ENCODE measurements around the gene CD300LB. TPM values are rescaled to one million over a fixed set of nuclear protein-coding genes. Genes with fewer than 3 reads are reported as not detected.
A peak's percentile ranks its signal among the peaks of the same experiment; 100 is the strongest.

CD300LB gene
- total RNA-seq, 1 donor from 2014 or later: not detected

- no peak for DNase-seq (ENCODE audit: low read depth, low spot score)
- no peak overlapping the region for H3K4me3 Mint-ChIP-seq
- peaks cover 3% of the 10 kb centered on the region for H3K9me3 Mint-ChIP-seq
These were observed 47.2 kb downstream of the CD300LB start for GRCh38 chr17:74484066-74484465.

GRCh38 chr17:74481621-74482020 lies 49.7 kb downstream of the CD300LB start:
- Mint-ChIP-seq H3K27me3 (ENCODE audit: low read depth) (peaks cover 28% of the 10 kb centered on the region), H3K9me3 (peaks cover under 1% of the 10 kb centered on the region), H3K27ac (ENCODE audit: unreplicated experiment) (no peak overlapping the region), H3K36me3 (ENCODE audit: low read depth) (no peaks in the 10 kb centered on the region), H3K4me3 (no peak overlapping the region), H3K4me1 (no peaks in the 10 kb centered on the region)
- TF ChIP-seq CTCF (conservative IDR thresholded peaks at IDR 0.05): no peak
- DNase-seq (ENCODE audit: low read depth, low spot score): no peak

More at GRCh38 chr17:74484066-74484465, 47.2 kb downstream of the CD300LB start:
- no peak for TF ChIP-seq CTCF (conservative IDR thresholded peaks at IDR 0.05)
- Mint-ChIP-seq H3K4me1 (no peaks in the 10 kb centered on the region), H3K27ac (ENCODE audit: unreplicated experiment) (peak overlapping the region; percentile 43), H3K36me3 (ENCODE audit: low read depth) (no peaks in the 10 kb centered on the region), H3K27me3 (ENCODE audit: low read depth) (peaks cover 24% of the 10 kb centered on the region)

DNA sequence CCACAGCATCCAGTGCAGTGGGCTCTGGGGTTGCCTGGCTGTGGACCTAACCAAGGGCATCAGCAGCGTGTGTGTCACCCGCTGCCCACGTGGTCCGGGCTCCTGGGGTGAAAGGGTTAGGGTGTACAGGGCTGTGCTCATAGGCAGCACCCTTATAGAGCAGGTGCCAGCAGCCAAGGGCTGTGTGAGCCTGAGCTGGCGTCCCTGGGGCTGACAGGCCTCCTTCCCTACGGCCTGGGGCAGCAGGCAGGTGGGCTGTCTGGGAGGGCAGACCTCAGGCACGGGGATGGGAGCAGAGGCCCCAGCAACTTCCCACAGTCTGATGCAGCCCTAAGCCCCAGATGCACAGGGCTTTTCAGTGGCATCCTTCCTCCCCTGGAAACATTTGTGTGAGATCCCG lies 51.0 kb downstream of the CD300LB start:
- no peak for DNase-seq (ENCODE audit: low read depth, low spot score)
- H3K4me3 Mint-ChIP-seq: no peak overlapping the region
- no peak for TF ChIP-seq CTCF (conservative IDR thresholded peaks at IDR 0.05)
- peaks cover 30% of the 10 kb centered on the region for H3K27me3 Mint-ChIP-seq (ENCODE audit: low read depth)
- H3K9me3 Mint-ChIP-seq: peaks cover 6% of the 10 kb centered on the region
- no peaks in the 10 kb centered on the region for H3K36me3 Mint-ChIP-seq (ENCODE audit: low read depth)
- no peaks in the 10 kb centered on the region for H3K4me1 Mint-ChIP-seq
- no peak overlapping the region for H3K27ac Mint-ChIP-seq (ENCODE audit: unreplicated experiment)

- Mint-ChIP-seq H3K4me1 (no peaks in the 10 kb centered on the region), H3K27ac (ENCODE audit: unreplicated experiment) (no peak overlapping the region), H3K36me3 (ENCODE audit: low read depth) (no peaks in the 10 kb centered on the region), H3K9me3 (peaks cover 9% of the 10 kb centered on the region), H3K4me3 (no peak overlapping the region), H3K27me3 (ENCODE audit: low read depth) (peaks cover 35% of the 10 kb centered on the region)
- TF ChIP-seq CTCF (conservative IDR thresholded peaks at IDR 0.05): no peak
- DNase-seq (ENCODE audit: low read depth, low spot score): no peak
These were observed 52.7 kb downstream of the CD300LB start for GRCh38 chr17:74478420-74479100.

GRCh38 chr17:74477411-74477810 lies 53.9 kb downstream of the CD300LB start:
- peaks cover 34% of the 10 kb centered on the region for H3K27me3 Mint-ChIP-seq (ENCODE audit: low read depth)
- H3K4me3 Mint-ChIP-seq: no peak overlapping the region
- H3K4me1 Mint-ChIP-seq: no peaks in the 10 kb centered on the region
- no peak for TF ChIP-seq CTCF (conservative IDR thresholded peaks at IDR 0.05)
- DNase-seq (ENCODE audit: low read depth, low spot score): no peak
- H3K36me3 Mint-ChIP-seq (ENCODE audit: low read depth): no peaks in the 10 kb centered on the region
- peaks cover 9% of the 10 kb centered on the region for H3K9me3 Mint-ChIP-seq
- H3K27ac Mint-ChIP-seq (ENCODE audit: unreplicated experiment): no peak overlapping the region
